Measurements from ENCODE around the gene UGT8.

Gene UGT8

GRCh38 chr4:114692958-114693357 is 94.4 kb downstream of the UGT8 start:
- no peak for DNase-seq

DNA sequence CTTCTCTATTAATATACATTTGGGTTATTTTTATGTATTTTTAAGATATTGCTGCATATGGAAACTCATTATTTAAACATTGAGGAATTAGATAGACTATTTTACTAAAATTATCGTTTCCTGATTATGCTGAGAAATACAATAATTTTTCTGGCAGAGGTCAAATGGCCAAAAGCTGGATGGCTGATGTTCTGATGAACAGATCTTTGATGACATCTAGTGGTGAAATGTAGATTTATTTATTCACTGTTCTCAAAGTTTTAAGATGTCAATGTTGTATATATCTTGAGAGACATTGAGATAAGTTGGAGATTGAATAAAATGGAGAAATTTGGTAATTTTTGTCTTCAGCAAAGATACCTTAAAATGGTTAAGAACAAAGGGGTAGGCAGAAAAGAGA is 96.2 kb downstream of the UGT8 start:
- DNase-seq: no peak

DNA sequence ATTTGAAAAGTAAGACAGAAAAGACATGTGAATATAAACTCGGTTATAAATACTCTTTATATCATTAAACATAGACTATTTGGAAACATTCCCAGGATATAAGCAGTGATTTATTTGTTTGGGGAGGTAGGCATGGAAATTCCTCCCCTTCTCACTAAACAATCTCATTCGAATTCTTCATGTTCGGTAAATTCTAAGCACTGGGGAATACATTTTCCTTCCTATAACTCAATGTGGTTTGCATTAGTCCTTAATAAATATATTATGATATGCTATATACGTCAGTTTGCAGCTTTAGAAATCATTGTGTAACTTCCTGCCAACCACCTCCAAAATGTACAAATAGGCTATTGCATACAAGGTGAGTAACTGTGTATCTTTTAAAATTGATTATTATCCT is 99.6 kb downstream of the UGT8 start:
- no peak for DNase-seq

DNA sequence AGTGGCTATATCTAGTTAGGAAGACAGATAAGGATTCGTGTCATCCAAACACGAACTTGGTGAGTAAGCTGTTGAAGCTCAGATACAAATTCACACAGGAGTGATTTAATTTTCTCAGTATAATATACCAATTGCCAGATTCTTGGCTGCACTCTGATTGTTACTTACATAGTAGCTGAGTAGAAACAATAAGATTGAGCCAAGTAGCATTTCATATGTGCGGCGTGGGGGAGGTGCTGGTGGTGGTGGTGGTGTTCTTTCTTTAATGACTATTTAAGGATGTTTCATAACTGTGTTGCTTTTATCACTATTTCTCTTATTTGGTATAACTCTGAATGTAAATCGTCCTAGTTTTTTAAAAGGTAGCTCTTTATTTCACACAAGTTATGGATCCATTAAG is 102.9 kb downstream of the UGT8 start:
- DNase-seq: no peak

GRCh38 chr4:114717432-114717831 is 118.8 kb downstream of the UGT8 start:
- DNase-seq: no peak

DNA sequence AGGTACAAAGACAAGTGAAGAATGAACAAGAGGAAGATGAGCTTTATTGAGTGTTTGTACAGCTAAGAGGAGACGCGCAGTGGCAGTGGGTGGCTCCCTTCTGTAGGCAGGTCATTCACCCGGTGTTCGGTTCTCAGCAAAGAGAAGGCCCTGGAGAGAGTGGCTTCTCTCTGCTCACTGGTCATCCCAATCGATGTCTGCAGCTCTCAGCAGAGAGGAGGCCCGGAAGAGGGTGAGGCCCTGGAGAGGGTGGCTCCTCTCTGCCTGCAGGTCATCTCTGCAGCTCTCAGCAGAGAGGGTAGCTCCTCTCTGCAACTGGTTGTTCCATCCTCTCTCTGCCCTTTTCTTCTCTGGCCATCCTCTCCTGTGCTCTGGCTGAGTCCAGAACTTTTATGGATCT is 126.5 kb downstream of the UGT8 start:
- no peak for DNase-seq

- DNase-seq: no peak
These were observed 128.9 kb downstream of the UGT8 start for GRCh38 chr4:114727461-114727860.

All from SHP77 treated with DMSO at 0.1 percent for 48 hours (cell line).